ENCODE data around the gene MROH8. TPM values are rescaled to one million over a fixed set of nuclear protein-coding genes. Genes with fewer than 3 reads are reported as not detected.

Gene MROH8
- total and polyA plus RNA-seq, 8 donors: 1.8 to 7.0 (median 5.3) TPM

DNA sequence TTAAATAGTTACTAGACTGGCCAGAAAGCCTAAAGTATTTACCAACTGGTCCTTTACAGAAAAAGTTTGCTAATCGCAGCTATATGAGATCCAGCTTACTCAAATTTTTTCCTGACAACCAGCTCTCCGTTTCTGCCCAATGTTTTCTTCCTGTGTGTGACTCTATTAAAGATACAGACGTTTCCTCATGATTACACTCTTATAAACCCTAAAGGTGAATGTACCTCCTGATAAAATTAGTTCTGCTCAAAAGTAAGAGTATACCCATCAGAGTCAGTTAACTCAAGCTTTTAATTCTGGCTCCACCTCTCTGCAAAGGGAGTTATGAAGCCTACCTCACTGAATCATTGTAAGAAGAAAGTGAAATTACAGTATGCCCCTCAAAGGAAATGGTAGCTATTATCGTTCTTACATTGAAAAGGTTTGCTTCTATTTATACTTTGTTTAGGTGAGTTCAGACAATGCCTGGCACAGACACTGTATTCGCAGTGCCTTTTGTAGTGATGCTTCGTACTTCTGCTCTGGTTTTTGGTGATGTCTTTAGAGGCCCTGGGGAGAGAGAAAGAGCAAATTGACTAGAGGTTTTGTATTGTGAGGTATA lies 10.2 kb upstream of the MROH8 start:
- H3K4me3 ChIP-seq: no peak overlapping the region
- DNase-seq: no peak
- H3K27ac ChIP-seq: peak overlapping the region in 1 of 2 donors; percentile 33
- ATAC-seq: no peak
- TF ChIP-seq, protein P1, sequence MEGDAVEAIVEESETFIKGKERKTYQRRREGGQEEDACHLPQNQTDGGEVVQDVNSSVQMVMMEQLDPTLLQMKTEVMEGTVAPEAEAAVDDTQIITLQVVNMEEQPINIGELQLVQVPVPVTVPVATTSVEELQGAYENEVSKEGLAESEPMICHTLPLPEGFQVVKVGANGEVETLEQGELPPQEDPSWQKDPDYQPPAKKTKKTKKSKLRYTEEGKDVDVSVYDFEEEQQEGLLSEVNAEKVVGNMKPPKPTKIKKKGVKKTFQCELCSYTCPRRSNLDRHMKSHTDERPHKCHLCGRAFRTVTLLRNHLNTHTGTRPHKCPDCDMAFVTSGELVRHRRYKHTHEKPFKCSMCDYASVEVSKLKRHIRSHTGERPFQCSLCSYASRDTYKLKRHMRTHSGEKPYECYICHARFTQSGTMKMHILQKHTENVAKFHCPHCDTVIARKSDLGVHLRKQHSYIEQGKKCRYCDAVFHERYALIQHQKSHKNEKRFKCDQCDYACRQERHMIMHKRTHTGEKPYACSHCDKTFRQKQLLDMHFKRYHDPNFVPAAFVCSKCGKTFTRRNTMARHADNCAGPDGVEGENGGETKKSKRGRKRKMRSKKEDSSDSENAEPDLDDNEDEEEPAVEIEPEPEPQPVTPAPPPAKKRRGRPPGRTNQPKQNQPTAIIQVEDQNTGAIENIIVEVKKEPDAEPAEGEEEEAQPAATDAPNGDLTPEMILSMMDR (IDR thresholded peaks at IDR 0.05): no peak
- H3K9me3 ChIP-seq: no peaks in the 10 kb centered on the region
- peaks cover 0 to 60% of the 10 kb centered on the region in 2 donors for H3K36me3 ChIP-seq
- H3K27me3 ChIP-seq: no peaks in the 10 kb centered on the region
- intact Hi-C loops (cut with DNase I): loop anchor here in 1 of 2 donors (10.0 kb wide), 1 partner anchor 345 kb away; no protein-coding TSS in a partner anchor
- H3K4me1 ChIP-seq: peaks cover 0 to 64% of the 10 kb centered on the region in 2 donors

- DNase-seq (no peak), ATAC-seq (no peak)
- Histone ChIP-seq H3K27ac (no peak overlapping the region), H3K36me3 (peaks cover 0 to 68% of the 10 kb centered on the region in 2 donors), H3K9me3 (no peaks in the 10 kb centered on the region), H3K4me1 (peaks cover 0 to 66% of the 10 kb centered on the region in 2 donors), H3K27me3 (no peaks in the 10 kb centered on the region), H3K4me3 (no peak overlapping the region)
- TF ChIP-seq, protein P1 (IDR thresholded peaks at IDR 0.05): no peak
- intact Hi-C loops (cut with DNase I): no loop called here
Measured at GRCh38 chr20:37188787-37189186, 9.4 kb upstream of the MROH8 start.

DNA sequence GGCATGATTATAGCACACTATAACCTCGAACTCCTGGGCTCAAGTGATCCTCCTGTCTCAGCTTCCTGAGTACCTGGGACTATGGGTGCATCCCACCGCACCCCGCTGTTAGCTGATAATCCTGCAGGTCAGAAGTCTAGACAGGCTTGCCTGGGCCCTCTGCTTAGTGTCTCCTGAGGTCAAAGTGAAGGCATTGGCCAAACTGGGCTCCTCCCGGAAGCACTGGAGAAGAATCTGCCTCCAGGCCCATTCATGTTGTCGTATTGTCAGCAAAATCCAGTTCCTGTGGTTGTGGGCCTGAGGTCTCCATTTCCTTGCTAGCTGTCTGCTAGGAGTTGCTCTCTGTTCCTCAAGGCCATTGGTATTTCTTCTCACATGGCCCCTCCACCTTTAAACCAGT lies 6.3 kb upstream of the MROH8 start:
- no peaks in the 10 kb centered on the region for H3K9me3 ChIP-seq
- H3K4me3 ChIP-seq: no peak overlapping the region
- intact Hi-C loops (cut with DNase I): no loop called here
- no peak for ATAC-seq
- no peaks in the 10 kb centered on the region for H3K27me3 ChIP-seq
- no peak for DNase-seq
- H3K27ac ChIP-seq: no peak overlapping the region
- peaks cover 0 to 73% of the 10 kb centered on the region in 2 donors for H3K36me3 ChIP-seq
- peaks cover under 1 to 66% of the 10 kb centered on the region in 2 donors for H3K4me1 ChIP-seq
- TF ChIP-seq, protein P1 (IDR thresholded peaks at IDR 0.05): no peak

DNA sequence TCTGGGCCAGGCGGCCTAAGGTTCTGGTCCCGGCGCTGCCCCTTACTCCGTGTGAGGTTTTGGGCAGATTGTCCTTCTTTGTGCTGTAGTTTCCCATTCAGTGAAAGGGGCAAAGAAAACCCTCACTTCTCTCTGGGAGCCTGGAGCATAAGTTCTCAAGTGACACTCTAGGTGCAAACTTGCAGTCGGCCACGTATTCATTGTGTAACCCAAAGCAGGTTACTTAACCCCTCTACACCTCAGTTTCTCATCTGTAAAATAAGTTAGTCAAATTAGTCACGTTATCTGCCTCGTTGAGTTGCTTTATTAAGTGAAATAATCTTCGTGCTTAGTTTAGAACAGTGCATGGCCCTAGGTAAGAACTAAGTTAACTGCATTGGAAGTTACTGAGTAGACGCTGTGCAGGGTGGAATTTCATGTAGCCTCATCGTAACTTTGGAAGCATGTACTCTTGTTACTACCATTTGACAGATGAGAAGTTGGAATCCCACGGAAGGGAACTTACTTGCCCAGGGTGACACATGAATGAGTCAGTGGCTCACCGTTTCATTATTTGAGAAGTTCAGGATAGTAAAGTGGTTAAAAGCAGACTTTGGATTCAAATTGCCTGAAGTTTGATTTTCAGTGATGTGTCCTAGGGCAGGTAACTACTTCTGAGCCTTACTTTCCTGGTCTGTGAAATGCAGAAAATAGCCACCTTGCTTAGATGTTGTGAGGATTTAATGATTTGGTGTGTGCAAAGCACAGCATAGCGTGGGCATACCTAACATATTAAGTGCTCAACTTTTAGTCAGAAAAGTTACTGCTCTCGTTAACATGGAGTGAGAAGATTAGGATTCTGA lies 556 bp upstream of the MROH8 start:
- intact Hi-C loops (cut with DNase I): no loop called here
- ATAC-seq: no peak
- TF ChIP-seq, protein P1 (IDR thresholded peaks at IDR 0.05): no peak

GRCh38 chr20:37172836-37173235 lies 6.5 kb downstream of the MROH8 start:
- peaks cover 0 to 6% of the 10 kb centered on the region in 2 donors for H3K4me1 ChIP-seq
- H3K27ac ChIP-seq: no peak overlapping the region
- intact Hi-C loops (cut with DNase I): no loop called here
- H3K36me3 ChIP-seq: no peaks in the 10 kb centered on the region
- H3K27me3 ChIP-seq: no peaks in the 10 kb centered on the region
- DNase-seq (no peak), ATAC-seq (no peak)
- H3K9me3 ChIP-seq: no peaks in the 10 kb centered on the region
- H3K4me3 ChIP-seq: no peak overlapping the region
- TF ChIP-seq, protein P1 (IDR thresholded peaks at IDR 0.05): no peak

More for the DNA sequence above, 556 bp upstream of the MROH8 start:
- no peaks in the 10 kb centered on the region for H3K27me3 ChIP-seq
- peak overlapping the region; percentile 84 to 94 for H3K4me3 ChIP-seq
- DNase-seq: no peak
- H3K4me1 ChIP-seq: peaks cover 9 to 58% of the 10 kb centered on the region in 2 donors
- peak overlapping the region; percentile 99 for H3K27ac ChIP-seq
- peaks cover 0 to 25% of the 10 kb centered on the region in 2 donors for H3K36me3 ChIP-seq
- H3K9me3 ChIP-seq: no peaks in the 10 kb centered on the region
